ENCODE measurements around the gene FNBP1L.

FNBP1L gene

GRCh38 chr1:93595743-93596142, 147.8 kb downstream of the FNBP1L start:
- H3K4me3 ChIP-seq (ENCODE audit: low read depth, low read length), result no peak overlapping the region
- TF ChIP-seq CTCF (IDR thresholded peaks at IDR 0.05; ENCODE audit: borderline replicate concordance, insufficient read depth, low read depth, low read length), result no peak

- H3K4me3 ChIP-seq (ENCODE audit: low read depth, low read length), result no peak overlapping the region
- TF ChIP-seq CTCF (IDR thresholded peaks at IDR 0.05; ENCODE audit: borderline replicate concordance, insufficient read depth, low read depth, low read length), result no peak
Measured at GRCh38 chr1:93596329-93597089, 148.6 kb downstream of the FNBP1L start.

GRCh38 chr1:93597709-93598108, 149.8 kb downstream of the FNBP1L start:
- TF ChIP-seq CTCF (IDR thresholded peaks at IDR 0.05; ENCODE audit: borderline replicate concordance, insufficient read depth, low read depth, low read length), result no peak
- H3K4me3 ChIP-seq (ENCODE audit: low read depth, low read length), result no peak overlapping the region

- TF ChIP-seq CTCF (IDR thresholded peaks at IDR 0.05; ENCODE audit: borderline replicate concordance, insufficient read depth, low read depth, low read length), result no peak
Measured at GRCh38 chr1:93598396-93598795, 150.5 kb downstream of the FNBP1L start.

GRCh38 chr1:93598861-93599439, 151.0 kb downstream of the FNBP1L start:
- no peak for TF ChIP-seq CTCF (IDR thresholded peaks at IDR 0.05; ENCODE audit: borderline replicate concordance, insufficient read depth, low read depth, low read length)
- H3K4me3 ChIP-seq (ENCODE audit: low read depth, low read length), result no peak overlapping the region

More at GRCh38 chr1:93598396-93598795, 150.5 kb downstream of the FNBP1L start:
- no peak overlapping the region for H3K4me3 ChIP-seq (ENCODE audit: low read depth, low read length)

- H3K4me3 ChIP-seq (ENCODE audit: low read depth, low read length), result no peak overlapping the region
- no peak for TF ChIP-seq CTCF (IDR thresholded peaks at IDR 0.05; ENCODE audit: borderline replicate concordance, insufficient read depth, low read depth, low read length)
Measured at GRCh38 chr1:93599479-93599878, 151.6 kb downstream of the FNBP1L start.

GRCh38 chr1:93600663-93601062, 152.7 kb downstream of the FNBP1L start:
- H3K4me3 ChIP-seq (ENCODE audit: low read depth, low read length), result no peak overlapping the region
- TF ChIP-seq CTCF (IDR thresholded peaks at IDR 0.05; ENCODE audit: borderline replicate concordance, insufficient read depth, low read depth, low read length), result no peak
